Upper lobe of right lung (tissue), 1 donor: ENCODE results near the gene CEP131. TPM values are rescaled to one million over a fixed set of nuclear protein-coding genes. Genes with fewer than 3 reads are reported as not detected.
"Not testable (repeated sequence)": the region's sequence is repeated elsewhere in the genome, so short reads cannot be mapped to it uniquely, and the experiment has no call there.

Experiments used
- ATAC-seq: fragments of 200-7000 bp; cut with Tn5 transposase; one replicate; pipeline ENCODE4 v1.9.1; 2020; ENCODE audit warnings: mild to moderate bottlenecking, moderate library complexity
- DNase-seq: peaks from one replicate; pipeline ENCODE4 v3.0.0-alpha.2; 2020
- H3K27ac ChIP-seq: fragments of 200-600 bp; one replicate; pipeline ENCODE4 v1.8.0; 2022
- H3K27me3 ChIP-seq: fragments of 200-600 bp; one replicate; pipeline ENCODE4 v1.8.0; 2022; ENCODE audit warnings: mild to moderate bottlenecking
- H3K36me3 ChIP-seq: fragments of 200-600 bp; one replicate; pipeline ENCODE4 v1.8.0; 2022
- H3K4me1 ChIP-seq: fragments of 200-600 bp; one replicate; pipeline ENCODE4 v1.8.0; 2022
- H3K4me3 ChIP-seq: fragments of 200-600 bp; one replicate; pipeline ENCODE4 v1.8.0; 2022; ENCODE audit warnings: mild to moderate bottlenecking
- H3K9me3 ChIP-seq: fragments of 200-600 bp; one replicate; pipeline ENCODE4 v1.8.0; 2022
- CTCF ChIP-seq: fragments of 200-600 bp; IDR thresholded peaks from one replicate; pipeline ENCODE4 v1.8.0; 2022; ENCODE audit warnings: antibody characterized with exemption
- intact Hi-C: fragments of 100-400 bp; cut with DNase I; formaldehyde crosslinking; loops from one replicate; pipeline ENCODE4 v1.11.0; 2022
- total RNA-seq: library from RNA; stranded (reverse); fragmentation: NEBNext Ultra II Directional; extraction: Animal tissue kit (Norgen Biotek cat#: 25700); gene quantifications from one replicate; pipeline ENCODE4 v1.2.1, GENCODE V29; 2021
- donor health status: DM: no; HTN: yes; CAD: no; lungs with severe emphysema.

The CEP131 gene
- total RNA-seq, 1 donor from 2014 or later, result 7.5 TPM

GRCh38 chr17:81148571-81148970, 74.2 kb downstream of the CEP131 start:
- TF ChIP-seq CTCF, result no peak
- Histone ChIP-seq H3K27ac (no peak overlapping the region), H3K4me1 (peaks cover 9% of the 10 kb centered on the region), H3K9me3 (no peaks in the 10 kb centered on the region), H3K4me3 (no peak overlapping the region), H3K36me3 (no peaks in the 10 kb centered on the region), H3K27me3 (no peaks in the 10 kb centered on the region)
- DNase-seq, result no peak
- intact Hi-C loops, result no loop called here
- no peak for ATAC-seq

GRCh38 chr17:81147701-81148100, 75.1 kb downstream of the CEP131 start:
- no peaks in the 10 kb centered on the region for H3K9me3 ChIP-seq
- no peak overlapping the region for H3K4me3 ChIP-seq
- DNase-seq (no peak), ATAC-seq (no peak)
- peaks cover 13% of the 10 kb centered on the region for H3K4me1 ChIP-seq
- no peaks in the 10 kb centered on the region for H3K36me3 ChIP-seq
- H3K27me3 ChIP-seq, result no peaks in the 10 kb centered on the region
- intact Hi-C loops, result no loop called here
- no peak for TF ChIP-seq CTCF
- H3K27ac ChIP-seq, result no peak overlapping the region

- intact Hi-C loops, result not testable (repeated sequence)
- peaks cover 13% of the 10 kb centered on the region for H3K4me1 ChIP-seq
These were observed 76.6 kb downstream of the CEP131 start for GRCh38 chr17:81146208-81146607.

GRCh38 chr17:81144423-81144781, 78.4 kb downstream of the CEP131 start:
- ATAC-seq (no peak), DNase-seq (no peak)
- Histone ChIP-seq H3K4me1 (peaks cover 7% of the 10 kb centered on the region), H3K4me3 (no peak overlapping the region), H3K36me3 (no peaks in the 10 kb centered on the region), H3K9me3 (no peaks in the 10 kb centered on the region), H3K27ac (no peak overlapping the region), H3K27me3 (no peaks in the 10 kb centered on the region)
- no peak for TF ChIP-seq CTCF
- intact Hi-C loops, result no loop called here

More at GRCh38 chr17:81146208-81146607, 76.6 kb downstream of the CEP131 start:
- not testable (repeated sequence) for H3K4me3 ChIP-seq, H3K27ac ChIP-seq, ATAC-seq, DNase-seq, H3K27me3 ChIP-seq, H3K9me3 ChIP-seq, H3K36me3 ChIP-seq

- H3K27me3 ChIP-seq, result no peaks in the 10 kb centered on the region
- no peak for TF ChIP-seq CTCF
- H3K4me1 ChIP-seq, result peaks cover 7% of the 10 kb centered on the region
- no peaks in the 10 kb centered on the region for H3K36me3 ChIP-seq
- intact Hi-C loops, result no loop called here
- ATAC-seq, result no peak
- no peak overlapping the region for H3K4me3 ChIP-seq
- DNase-seq, result no peak
- no peak overlapping the region for H3K27ac ChIP-seq
- no peaks in the 10 kb centered on the region for H3K9me3 ChIP-seq
These were observed 78.9 kb downstream of the CEP131 start for GRCh38 chr17:81143717-81144422.

GRCh38 chr17:81143200-81143527, 79.6 kb downstream of the CEP131 start:
- no peak for DNase-seq
- no peak overlapping the region for H3K27ac ChIP-seq
- no peaks in the 10 kb centered on the region for H3K9me3 ChIP-seq
- no peak for TF ChIP-seq CTCF
- peaks cover 7% of the 10 kb centered on the region for H3K4me1 ChIP-seq
- intact Hi-C loops, result no loop called here
- peak; percentile 27 for ATAC-seq
- no peak overlapping the region for H3K4me3 ChIP-seq
- H3K27me3 ChIP-seq, result no peaks in the 10 kb centered on the region
- no peaks in the 10 kb centered on the region for H3K36me3 ChIP-seq
